Measurements from ENCODE around the gene ARID5B.

DNA sequence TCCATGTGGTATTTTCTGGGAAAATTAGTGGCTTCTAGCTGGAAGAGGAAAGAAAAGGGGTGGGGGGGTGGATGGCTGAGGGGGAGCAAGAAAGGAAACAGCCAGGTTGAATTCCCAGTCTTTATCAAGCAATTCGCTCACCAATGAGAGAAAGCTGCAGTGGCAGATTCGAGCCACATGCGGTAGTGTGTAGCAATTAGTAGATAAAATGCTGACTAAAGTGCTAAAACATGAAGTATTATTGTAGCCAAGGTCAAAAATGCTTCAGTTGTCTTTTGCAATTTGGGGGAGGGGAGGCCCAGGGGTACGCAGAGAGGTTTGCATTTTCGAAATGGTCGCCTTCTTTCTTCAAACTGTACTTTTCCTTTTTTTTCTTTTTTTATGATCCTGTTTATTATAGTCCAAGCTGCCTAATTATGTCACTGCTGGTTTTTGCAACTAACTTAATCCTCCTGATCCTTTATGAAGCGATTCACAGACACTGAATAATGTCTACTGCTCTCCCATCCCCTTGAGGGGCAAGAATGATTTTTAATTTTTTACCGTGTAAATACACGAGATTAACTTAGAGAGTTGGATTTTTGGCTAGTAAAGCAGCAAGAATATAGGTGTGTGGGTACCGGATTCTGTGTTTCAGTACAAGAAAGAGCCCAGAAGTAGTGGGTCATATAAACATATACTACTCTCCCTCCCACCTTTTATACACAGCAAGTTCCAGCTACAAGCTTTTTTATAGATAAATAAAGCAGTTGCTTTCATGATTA is 3.6 kb upstream of the ARID5B start:
- TF ChIP-seq, protein P1, sequence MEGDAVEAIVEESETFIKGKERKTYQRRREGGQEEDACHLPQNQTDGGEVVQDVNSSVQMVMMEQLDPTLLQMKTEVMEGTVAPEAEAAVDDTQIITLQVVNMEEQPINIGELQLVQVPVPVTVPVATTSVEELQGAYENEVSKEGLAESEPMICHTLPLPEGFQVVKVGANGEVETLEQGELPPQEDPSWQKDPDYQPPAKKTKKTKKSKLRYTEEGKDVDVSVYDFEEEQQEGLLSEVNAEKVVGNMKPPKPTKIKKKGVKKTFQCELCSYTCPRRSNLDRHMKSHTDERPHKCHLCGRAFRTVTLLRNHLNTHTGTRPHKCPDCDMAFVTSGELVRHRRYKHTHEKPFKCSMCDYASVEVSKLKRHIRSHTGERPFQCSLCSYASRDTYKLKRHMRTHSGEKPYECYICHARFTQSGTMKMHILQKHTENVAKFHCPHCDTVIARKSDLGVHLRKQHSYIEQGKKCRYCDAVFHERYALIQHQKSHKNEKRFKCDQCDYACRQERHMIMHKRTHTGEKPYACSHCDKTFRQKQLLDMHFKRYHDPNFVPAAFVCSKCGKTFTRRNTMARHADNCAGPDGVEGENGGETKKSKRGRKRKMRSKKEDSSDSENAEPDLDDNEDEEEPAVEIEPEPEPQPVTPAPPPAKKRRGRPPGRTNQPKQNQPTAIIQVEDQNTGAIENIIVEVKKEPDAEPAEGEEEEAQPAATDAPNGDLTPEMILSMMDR (IDR thresholded peaks at IDR 0.05): no peak
- TF ChIP-seq EZH2 (IDR thresholded peaks at IDR 0.05; ENCODE audit: borderline replicate concordance, insufficient read depth, low read depth, low read length, poor library complexity, severe bottlenecking): no peak

All from B cell (primary cell).